MCF 10A (cell line): ENCODE data around the gene CHD3. TPM values are rescaled to one million over a fixed set of nuclear protein-coding genes. Genes with fewer than 3 reads are reported as not detected.

Experiments
- BruUV-seq: library from RNA; stranded (reverse); fragments of 400-500 nt; replicated peaks from 2 replicates; lab custom pipeline; 2021; lab: Mats Ljungman, UMichigan
- CTCF ChIA-PET: fragments of 300-600 bp; sonication (Branson Sonifier 250); formaldehyde crosslinking; extraction: SDS; loops from one replicate; lab custom pipeline; 2021; ENCODE audit warnings: antibody characterized with exemption, inconsistent platforms; lab: Yijun Ruan, JAX
- POLR2A ChIA-PET: fragments of 300-600, 350-650 bp; sonication (Branson Sonifier 250); formaldehyde crosslinking; extraction: SDS; loops from one replicate; lab custom pipeline; 2020; ENCODE audit warnings: antibody characterized with exemption, inconsistent platforms; lab: Yijun Ruan, JAX
- DNase-seq: peaks from one replicate; pipeline ENCODE4 v3.0.0-alpha.2; 2018; ENCODE audit not compliant: unreplicated experiment
- H3K27ac Mint-ChIP-seq: one replicate; pipeline ENCODE4 v1.8.0; 2022; ENCODE audit warnings: mild to moderate bottlenecking, low read depth, mixed read lengths; ENCODE audit not compliant: unreplicated experiment
- H3K27me3 Mint-ChIP-seq: one replicate; pipeline ENCODE4 v1.8.0; 2022; ENCODE audit warnings: mixed read lengths; ENCODE audit not compliant: insufficient read depth, unreplicated experiment
- H3K36me3 Mint-ChIP-seq: one replicate; pipeline ENCODE4 v1.8.0; 2022; ENCODE audit warnings: mild to moderate bottlenecking, moderate library complexity, mixed read lengths; ENCODE audit not compliant: insufficient read depth, unreplicated experiment
- H3K4me1 Mint-ChIP-seq: one replicate; pipeline ENCODE4 v1.8.0; 2022; ENCODE audit warnings: mixed read lengths; ENCODE audit not compliant: insufficient read depth, unreplicated experiment
- H3K4me3 Mint-ChIP-seq: one replicate; pipeline ENCODE4 v1.8.0; 2022; ENCODE audit warnings: mild to moderate bottlenecking, moderate library complexity, mixed read lengths; ENCODE audit not compliant: unreplicated experiment
- H3K9me3 Mint-ChIP-seq: one replicate; pipeline ENCODE4 v1.8.0; 2022; ENCODE audit warnings: mixed read lengths; ENCODE audit not compliant: unreplicated experiment
- intact Hi-C: fragments of 100-400 bp; cut with micrococcal nuclease; formaldehyde crosslinking; loops from 2 replicates; pipeline ENCODE4 v1.14.1; 2022
- total RNA-seq: library from RNA; stranded (reverse); gene quantifications from 2 replicates; pipeline ENCODE4 v1.2.3, GENCODE V29; 2022
- TF ChIP-seq, protein P1 (sequence below): fragments of 200-600 bp; IDR thresholded peaks from one replicate; pipeline ENCODE4 v1.8.0; 2022; ENCODE audit warnings: antibody characterized with exemption, mild to moderate bottlenecking; ENCODE audit not compliant: unreplicated experiment

Gene CHD3
- total RNA-seq, 1 experiment from 2014 or later: 87.1 TPM

DNA sequence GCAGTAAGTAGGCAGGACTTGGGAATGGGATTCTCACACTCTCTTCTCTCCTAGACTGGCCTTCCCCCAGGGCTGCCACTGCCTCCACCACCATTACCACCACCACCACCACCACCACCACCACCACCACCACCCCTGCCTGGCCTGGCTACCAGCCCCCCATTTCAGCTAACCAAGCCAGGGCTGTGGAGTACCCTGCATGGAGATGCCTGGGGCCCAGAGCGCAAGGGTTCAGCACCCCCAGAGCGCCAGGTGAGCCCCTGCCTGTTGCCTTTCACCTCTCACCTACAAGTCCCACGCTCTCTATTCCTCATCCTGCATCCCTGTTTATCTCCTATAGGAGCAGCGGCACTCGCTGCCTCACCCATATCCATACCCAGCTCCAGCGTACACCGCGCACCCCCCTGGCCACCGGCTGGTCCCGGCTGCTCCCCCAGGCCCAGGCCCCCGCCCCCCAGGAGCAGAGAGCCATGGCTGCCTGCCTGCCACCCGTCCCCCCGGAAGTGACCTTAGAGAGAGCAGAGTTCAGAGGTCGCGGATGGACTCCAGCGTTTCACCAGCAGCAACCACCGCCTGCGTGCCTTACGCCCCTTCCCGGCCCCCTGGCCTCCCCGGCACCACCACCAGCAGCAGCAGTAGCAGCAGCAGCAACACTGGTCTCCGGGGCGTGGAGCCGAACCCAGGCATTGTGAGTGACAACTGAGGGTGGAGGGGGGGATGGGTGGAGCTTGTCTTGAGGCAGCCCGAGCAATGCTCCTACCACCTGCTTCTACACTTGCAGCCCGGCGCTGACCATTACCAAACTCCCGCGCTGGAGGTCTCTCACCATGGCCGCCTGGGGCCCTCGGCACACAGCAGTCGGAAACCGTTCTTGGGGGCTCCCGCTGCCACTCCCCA is 41.6 kb upstream of the CHD3 start:
- DNase-seq: no peak
- TF ChIP-seq, protein P1, sequence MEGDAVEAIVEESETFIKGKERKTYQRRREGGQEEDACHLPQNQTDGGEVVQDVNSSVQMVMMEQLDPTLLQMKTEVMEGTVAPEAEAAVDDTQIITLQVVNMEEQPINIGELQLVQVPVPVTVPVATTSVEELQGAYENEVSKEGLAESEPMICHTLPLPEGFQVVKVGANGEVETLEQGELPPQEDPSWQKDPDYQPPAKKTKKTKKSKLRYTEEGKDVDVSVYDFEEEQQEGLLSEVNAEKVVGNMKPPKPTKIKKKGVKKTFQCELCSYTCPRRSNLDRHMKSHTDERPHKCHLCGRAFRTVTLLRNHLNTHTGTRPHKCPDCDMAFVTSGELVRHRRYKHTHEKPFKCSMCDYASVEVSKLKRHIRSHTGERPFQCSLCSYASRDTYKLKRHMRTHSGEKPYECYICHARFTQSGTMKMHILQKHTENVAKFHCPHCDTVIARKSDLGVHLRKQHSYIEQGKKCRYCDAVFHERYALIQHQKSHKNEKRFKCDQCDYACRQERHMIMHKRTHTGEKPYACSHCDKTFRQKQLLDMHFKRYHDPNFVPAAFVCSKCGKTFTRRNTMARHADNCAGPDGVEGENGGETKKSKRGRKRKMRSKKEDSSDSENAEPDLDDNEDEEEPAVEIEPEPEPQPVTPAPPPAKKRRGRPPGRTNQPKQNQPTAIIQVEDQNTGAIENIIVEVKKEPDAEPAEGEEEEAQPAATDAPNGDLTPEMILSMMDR: no peak
- Mint-ChIP-seq H3K9me3 (no peaks in the 10 kb centered on the region), H3K27me3 (no peaks in the 10 kb centered on the region), H3K36me3 (peaks cover 56% of the 10 kb centered on the region), H3K27ac (no peak overlapping the region), H3K4me3 (no peak overlapping the region), H3K4me1 (peaks cover 10% of the 10 kb centered on the region)
- CTCF ChIA-PET: interaction anchor here (0.6 kb wide), 1 partner anchor 14 kb away, joined by 3 read pairs; no protein-coding TSS in a partner anchor
- intact Hi-C loops: no loop called here
- POLR2A ChIA-PET: interaction anchor here (0.9 kb wide), 1 partner anchor 10 kb away, joined by 3 read pairs; the partner anchor contains the start of genes CYB5D1 and NAA38
- BruUV-seq: no TSS peak

DNA sequence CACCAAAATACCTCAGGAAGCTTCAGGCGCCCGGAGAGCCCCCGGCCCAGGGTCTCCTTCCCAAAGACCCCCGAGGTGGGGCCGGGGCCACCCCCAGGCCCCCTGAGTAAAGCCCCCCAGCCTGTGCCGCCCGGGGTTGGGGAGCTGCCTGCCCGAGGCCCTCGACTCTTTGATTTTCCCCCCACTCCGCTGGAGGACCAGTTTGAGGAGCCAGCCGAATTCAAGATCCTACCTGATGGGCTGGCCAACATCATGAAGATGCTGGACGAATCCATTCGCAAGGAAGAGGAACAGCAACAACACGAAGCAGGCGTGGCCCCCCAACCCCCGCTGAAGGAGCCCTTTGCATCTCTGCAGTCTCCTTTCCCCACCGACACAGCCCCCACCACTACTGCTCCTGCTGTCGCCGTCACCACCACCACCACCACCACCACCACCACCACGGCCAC is 40.4 kb upstream of the CHD3 start:
- no peaks in the 10 kb centered on the region for H3K27me3 Mint-ChIP-seq
- intact Hi-C loops: no loop called here
- BruUV-seq: no TSS peak
- no peaks in the 10 kb centered on the region for H3K9me3 Mint-ChIP-seq
- no peak overlapping the region for H3K27ac Mint-ChIP-seq
- no peaks in the 10 kb centered on the region for H3K4me1 Mint-ChIP-seq
- POLR2A ChIA-PET: interaction anchor here (0.9 kb wide), 1 partner anchor 9 kb away, joined by 3 read pairs; the partner anchor contains the start of genes CYB5D1 and NAA38
- peaks cover 57% of the 10 kb centered on the region for H3K36me3 Mint-ChIP-seq
- DNase-seq: no peak
- no peak overlapping the region for H3K4me3 Mint-ChIP-seq
- TF ChIP-seq, protein P1: no peak
- CTCF ChIA-PET: interaction anchor here (0.7 kb wide), 1 partner anchor 21 kb away, joined by 3 read pairs; no protein-coding TSS in a partner anchor

DNA sequence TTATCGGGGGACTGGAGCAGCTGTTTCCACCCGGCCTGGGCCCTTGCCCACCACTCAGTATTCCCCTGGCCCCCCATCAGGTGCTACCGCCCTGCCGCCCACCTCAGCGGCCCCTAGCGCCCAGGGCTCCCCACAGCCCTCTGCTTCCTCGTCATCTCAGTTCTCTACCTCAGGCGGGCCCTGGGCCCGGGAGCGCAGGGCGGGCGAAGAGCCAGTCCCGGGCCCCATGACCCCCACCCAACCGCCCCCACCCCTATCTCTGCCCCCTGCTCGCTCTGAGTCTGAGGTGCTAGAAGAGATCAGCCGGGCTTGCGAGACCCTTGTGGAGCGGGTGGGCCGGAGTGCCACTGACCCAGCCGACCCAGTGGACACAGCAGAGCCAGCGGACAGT is 39.9 kb upstream of the CHD3 start:
- intact Hi-C loops: no loop called here
- no peak overlapping the region for H3K4me3 Mint-ChIP-seq
- peaks cover 52% of the 10 kb centered on the region for H3K36me3 Mint-ChIP-seq
- no peaks in the 10 kb centered on the region for H3K27me3 Mint-ChIP-seq
- TF ChIP-seq, protein P1: no peak
- no TSS peak for BruUV-seq
- H3K27ac Mint-ChIP-seq: no peak overlapping the region
- ChIA-PET CTCF (interaction anchor here (0.7 to 1.0 kb wide), 2 partner anchors 13 to 669 kb away, joined by 3 read pairs; no protein-coding TSS in a partner anchor), POLR2A (interaction anchor here (3.2 kb wide), 1 partner anchor 14 kb away, joined by 21 read pairs; the partner anchor contains the start of gene KDM6B)
- no peaks in the 10 kb centered on the region for H3K9me3 Mint-ChIP-seq
- no peaks in the 10 kb centered on the region for H3K4me1 Mint-ChIP-seq
- DNase-seq: no peak
